Measurements from ENCODE around the gene METTL15.

DNA sequence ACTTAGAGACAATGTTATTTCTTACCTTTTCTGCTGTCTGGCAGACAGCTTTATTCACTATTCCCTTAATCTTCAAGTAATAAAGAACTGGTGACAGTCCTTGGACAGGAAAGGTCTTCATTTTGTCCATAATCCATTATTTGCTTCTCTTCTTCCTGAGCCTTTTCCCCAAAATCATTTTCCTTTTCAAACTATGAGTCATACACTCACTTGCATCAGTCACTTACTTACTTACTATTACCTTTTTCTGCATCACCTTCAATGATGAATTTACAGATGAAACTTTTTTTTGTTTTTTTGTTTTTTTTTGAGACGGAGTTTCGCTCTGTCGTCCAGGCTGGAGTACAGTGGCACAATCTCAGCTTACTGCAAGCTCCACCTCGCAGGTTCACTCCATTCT, 9.5 kb downstream of the METTL15 start:
- TF ChIP-seq, protein P1, sequence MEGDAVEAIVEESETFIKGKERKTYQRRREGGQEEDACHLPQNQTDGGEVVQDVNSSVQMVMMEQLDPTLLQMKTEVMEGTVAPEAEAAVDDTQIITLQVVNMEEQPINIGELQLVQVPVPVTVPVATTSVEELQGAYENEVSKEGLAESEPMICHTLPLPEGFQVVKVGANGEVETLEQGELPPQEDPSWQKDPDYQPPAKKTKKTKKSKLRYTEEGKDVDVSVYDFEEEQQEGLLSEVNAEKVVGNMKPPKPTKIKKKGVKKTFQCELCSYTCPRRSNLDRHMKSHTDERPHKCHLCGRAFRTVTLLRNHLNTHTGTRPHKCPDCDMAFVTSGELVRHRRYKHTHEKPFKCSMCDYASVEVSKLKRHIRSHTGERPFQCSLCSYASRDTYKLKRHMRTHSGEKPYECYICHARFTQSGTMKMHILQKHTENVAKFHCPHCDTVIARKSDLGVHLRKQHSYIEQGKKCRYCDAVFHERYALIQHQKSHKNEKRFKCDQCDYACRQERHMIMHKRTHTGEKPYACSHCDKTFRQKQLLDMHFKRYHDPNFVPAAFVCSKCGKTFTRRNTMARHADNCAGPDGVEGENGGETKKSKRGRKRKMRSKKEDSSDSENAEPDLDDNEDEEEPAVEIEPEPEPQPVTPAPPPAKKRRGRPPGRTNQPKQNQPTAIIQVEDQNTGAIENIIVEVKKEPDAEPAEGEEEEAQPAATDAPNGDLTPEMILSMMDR (IDR thresholded peaks at IDR 0.05), result no peak
- TF ChIP-seq POLR2A (IDR thresholded peaks at IDR 0.05), result no peak
